ENCODE measurements around the gene DNASE2B.

DNA sequence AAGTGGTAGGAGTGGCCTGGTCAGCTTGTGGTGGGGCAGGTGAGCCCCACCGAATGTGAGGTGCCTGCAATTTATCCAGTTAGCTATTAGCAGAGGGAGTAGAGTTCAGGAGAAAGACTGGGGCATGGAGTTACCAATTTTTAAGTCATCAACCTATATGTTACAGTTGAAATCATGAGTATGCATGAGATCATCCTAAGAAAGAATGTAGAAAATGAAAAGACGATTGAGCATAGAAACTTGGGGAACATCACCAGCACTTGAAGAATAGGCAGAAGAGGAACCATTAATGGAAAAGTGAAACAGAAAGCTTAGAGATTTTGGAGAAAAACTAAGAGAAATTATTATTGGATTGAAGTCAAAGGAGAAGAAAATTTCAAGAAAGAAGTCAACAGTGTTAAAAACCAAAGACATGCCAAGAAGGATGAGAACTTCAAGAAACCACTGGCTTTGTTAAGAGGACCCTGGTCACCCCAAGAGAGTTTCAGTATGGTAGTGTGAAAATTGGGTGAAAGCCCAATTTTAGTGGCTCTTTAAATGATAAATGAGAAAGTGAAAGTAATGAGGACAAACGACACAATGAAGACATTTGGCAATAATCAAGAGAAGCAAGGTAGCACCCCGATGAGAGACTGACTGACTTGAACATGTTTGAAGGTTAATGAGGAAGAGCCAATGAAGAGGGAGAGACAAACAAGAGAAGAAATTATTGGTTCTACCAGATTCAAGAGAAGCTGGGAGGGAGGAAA is 36.7 kb downstream of the DNASE2B start:
- TF ChIP-seq, protein P1, sequence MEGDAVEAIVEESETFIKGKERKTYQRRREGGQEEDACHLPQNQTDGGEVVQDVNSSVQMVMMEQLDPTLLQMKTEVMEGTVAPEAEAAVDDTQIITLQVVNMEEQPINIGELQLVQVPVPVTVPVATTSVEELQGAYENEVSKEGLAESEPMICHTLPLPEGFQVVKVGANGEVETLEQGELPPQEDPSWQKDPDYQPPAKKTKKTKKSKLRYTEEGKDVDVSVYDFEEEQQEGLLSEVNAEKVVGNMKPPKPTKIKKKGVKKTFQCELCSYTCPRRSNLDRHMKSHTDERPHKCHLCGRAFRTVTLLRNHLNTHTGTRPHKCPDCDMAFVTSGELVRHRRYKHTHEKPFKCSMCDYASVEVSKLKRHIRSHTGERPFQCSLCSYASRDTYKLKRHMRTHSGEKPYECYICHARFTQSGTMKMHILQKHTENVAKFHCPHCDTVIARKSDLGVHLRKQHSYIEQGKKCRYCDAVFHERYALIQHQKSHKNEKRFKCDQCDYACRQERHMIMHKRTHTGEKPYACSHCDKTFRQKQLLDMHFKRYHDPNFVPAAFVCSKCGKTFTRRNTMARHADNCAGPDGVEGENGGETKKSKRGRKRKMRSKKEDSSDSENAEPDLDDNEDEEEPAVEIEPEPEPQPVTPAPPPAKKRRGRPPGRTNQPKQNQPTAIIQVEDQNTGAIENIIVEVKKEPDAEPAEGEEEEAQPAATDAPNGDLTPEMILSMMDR (IDR thresholded peaks at IDR 0.05; ENCODE audit: poor library complexity, severe bottlenecking), result no peak
- TF ChIP-seq RAD21 (conservative IDR thresholded peaks at IDR 0.05), result no peak
- no peak for TF ChIP-seq POLR2AphosphoS5 (IDR thresholded peaks at IDR 0.05)
- TF ChIP-seq TAF1 (IDR thresholded peaks at IDR 0.05; ENCODE audit: low read depth), result no peak
- TF ChIP-seq EZH2 (IDR thresholded peaks at IDR 0.05; ENCODE audit: borderline replicate concordance, insufficient read depth, low read length, poor library complexity, severe bottlenecking), result no peak
- TF ChIP-seq, protein P2, sequence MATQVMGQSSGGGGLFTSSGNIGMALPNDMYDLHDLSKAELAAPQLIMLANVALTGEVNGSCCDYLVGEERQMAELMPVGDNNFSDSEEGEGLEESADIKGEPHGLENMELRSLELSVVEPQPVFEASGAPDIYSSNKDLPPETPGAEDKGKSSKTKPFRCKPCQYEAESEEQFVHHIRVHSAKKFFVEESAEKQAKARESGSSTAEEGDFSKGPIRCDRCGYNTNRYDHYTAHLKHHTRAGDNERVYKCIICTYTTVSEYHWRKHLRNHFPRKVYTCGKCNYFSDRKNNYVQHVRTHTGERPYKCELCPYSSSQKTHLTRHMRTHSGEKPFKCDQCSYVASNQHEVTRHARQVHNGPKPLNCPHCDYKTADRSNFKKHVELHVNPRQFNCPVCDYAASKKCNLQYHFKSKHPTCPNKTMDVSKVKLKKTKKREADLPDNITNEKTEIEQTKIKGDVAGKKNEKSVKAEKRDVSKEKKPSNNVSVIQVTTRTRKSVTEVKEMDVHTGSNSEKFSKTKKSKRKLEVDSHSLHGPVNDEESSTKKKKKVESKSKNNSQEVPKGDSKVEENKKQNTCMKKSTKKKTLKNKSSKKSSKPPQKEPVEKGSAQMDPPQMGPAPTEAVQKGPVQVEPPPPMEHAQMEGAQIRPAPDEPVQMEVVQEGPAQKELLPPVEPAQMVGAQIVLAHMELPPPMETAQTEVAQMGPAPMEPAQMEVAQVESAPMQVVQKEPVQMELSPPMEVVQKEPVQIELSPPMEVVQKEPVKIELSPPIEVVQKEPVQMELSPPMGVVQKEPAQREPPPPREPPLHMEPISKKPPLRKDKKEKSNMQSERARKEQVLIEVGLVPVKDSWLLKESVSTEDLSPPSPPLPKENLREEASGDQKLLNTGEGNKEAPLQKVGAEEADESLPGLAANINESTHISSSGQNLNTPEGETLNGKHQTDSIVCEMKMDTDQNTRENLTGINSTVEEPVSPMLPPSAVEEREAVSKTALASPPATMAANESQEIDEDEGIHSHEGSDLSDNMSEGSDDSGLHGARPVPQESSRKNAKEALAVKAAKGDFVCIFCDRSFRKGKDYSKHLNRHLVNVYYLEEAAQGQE (IDR thresholded peaks at IDR 0.05; ENCODE audit: borderline replicate concordance), result no peak
